Measurements from ENCODE around the gene MLANA. TPM values are rescaled to one million over a fixed set of nuclear protein-coding genes. Genes with fewer than 3 reads are reported as not detected.

MLANA gene
- total and polyA plus RNA-seq, 9 donors = not detected

DNA sequence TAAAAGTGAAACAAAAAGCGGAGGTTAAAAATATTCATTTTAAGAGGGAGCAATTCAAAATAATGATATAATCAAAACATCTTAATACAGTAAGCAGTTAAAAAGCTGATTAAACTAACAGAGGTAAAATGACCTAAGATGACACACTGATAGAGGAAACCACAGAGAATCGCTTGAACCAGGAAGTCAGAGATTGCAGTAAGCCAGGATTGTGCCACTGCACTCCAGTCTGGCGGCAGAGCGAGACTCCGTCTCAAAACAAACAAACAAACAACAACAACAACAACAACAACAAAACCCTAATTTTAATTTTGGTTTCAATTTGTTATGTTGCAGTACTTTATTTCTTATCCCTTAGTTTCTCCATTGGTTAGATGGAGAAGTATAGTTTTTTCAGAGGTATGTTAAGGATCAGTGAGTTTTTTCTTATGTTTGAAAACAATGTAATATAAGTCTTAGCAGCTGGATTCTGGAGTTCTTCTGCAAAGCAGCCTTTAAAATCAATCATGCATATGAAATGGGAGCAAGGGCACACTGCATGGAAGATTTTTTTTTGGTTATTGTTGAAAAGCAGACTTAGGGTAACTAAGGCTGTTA, 58.5 kb downstream of the MLANA start:
- Histone ChIP-seq H3K4me1 (ENCODE audit: insufficient read depth) (peaks cover 2% of the 10 kb centered on the region), H3K9me3 (no peaks in the 10 kb centered on the region), H3K36me3 (no peaks in the 10 kb centered on the region), H3K27me3 (no peaks in the 10 kb centered on the region), H3K27ac (no peak overlapping the region), H3K4me3 (no peak overlapping the region)
- WGBS, 3 donors = 8 to 17% (median 13%) methylated on average over 5 of the region's 5 CpGs
- TF ChIP-seq, protein P1, sequence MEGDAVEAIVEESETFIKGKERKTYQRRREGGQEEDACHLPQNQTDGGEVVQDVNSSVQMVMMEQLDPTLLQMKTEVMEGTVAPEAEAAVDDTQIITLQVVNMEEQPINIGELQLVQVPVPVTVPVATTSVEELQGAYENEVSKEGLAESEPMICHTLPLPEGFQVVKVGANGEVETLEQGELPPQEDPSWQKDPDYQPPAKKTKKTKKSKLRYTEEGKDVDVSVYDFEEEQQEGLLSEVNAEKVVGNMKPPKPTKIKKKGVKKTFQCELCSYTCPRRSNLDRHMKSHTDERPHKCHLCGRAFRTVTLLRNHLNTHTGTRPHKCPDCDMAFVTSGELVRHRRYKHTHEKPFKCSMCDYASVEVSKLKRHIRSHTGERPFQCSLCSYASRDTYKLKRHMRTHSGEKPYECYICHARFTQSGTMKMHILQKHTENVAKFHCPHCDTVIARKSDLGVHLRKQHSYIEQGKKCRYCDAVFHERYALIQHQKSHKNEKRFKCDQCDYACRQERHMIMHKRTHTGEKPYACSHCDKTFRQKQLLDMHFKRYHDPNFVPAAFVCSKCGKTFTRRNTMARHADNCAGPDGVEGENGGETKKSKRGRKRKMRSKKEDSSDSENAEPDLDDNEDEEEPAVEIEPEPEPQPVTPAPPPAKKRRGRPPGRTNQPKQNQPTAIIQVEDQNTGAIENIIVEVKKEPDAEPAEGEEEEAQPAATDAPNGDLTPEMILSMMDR (IDR thresholded peaks at IDR 0.05) = no peak
- TF ChIP-seq EP300 (IDR thresholded peaks at IDR 0.05) = no peak
- TF ChIP-seq POLR2A (IDR thresholded peaks at IDR 0.05) = no peak
- intact Hi-C loops (cut with DNase I) = no loop called here
- DNase-seq = no peak

DNA sequence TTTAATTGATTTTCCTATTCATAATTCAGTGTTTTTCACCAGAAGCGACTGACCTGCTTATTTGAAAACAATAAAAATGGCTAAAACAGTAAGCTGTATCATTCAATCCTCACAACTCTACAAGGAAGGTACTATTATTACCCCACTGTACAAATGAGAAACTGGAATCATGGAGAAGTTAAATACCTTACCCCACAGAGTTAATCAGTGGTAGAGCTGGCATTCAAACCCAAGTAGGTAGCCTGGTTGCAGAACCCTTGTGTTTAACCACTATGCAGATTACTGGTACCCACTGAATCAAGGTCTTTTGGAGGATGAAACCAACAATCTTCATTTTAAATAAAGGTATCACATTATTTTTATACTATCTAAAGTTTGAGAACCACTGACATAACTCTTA, 59.6 kb downstream of the MLANA start:
- H3K27ac ChIP-seq = no peak overlapping the region
- intact Hi-C loops (cut with DNase I) = no loop called here
- H3K27me3 ChIP-seq = no peaks in the 10 kb centered on the region
- H3K4me3 ChIP-seq = no peak overlapping the region
- no peaks in the 10 kb centered on the region for H3K9me3 ChIP-seq
- DNase-seq = no peak
- TF ChIP-seq, protein P1 (IDR thresholded peaks at IDR 0.05) = no peak
- TF ChIP-seq EP300 (IDR thresholded peaks at IDR 0.05) (no peak), POLR2A (IDR thresholded peaks at IDR 0.05) (no peak)
- WGBS, 3 donors = 94 to 98% (median 96%) methylated on average over 1 of the region's 1 CpG
- peaks cover 2% of the 10 kb centered on the region for H3K4me1 ChIP-seq (ENCODE audit: insufficient read depth)
- H3K36me3 ChIP-seq = no peaks in the 10 kb centered on the region

DNA sequence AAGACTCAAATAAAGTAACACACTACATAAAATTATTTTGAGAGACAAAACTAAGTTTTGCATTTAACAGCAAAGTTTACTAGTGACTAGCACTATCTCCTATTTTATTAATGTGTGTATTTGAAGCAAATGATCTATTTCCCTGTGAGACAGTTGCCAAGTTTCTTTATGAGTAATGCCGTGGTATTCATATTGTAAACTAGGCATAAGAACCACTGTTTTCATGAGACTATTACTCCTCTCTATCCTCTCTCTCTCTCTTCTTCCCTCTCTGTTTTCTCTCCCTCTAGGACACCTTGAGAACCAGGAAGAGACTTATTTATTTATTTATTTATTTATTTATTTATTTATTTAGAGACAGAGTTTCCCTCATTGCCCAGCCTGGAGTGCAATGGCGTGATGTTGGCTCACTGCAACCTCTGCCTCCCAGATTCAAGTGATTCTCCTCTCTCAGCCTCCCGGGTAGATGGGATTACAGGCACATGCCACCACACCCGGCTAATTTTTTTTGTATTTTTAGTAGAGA, 61.1 kb downstream of the MLANA start:
- DNase-seq = no peak
- intact Hi-C loops (cut with DNase I) = no loop called here
- Histone ChIP-seq H3K9me3 (no peaks in the 10 kb centered on the region), H3K27me3 (no peaks in the 10 kb centered on the region), H3K4me3 (no peak overlapping the region), H3K4me1 (ENCODE audit: insufficient read depth) (peaks cover 2% of the 10 kb centered on the region), H3K36me3 (no peaks in the 10 kb centered on the region), H3K27ac (no peak overlapping the region)
- TF ChIP-seq, protein P1 (IDR thresholded peaks at IDR 0.05) = no peak
- no peak for TF ChIP-seq EP300 (IDR thresholded peaks at IDR 0.05)
- TF ChIP-seq POLR2A (IDR thresholded peaks at IDR 0.05) = no peak
- WGBS, 3 donors = 77 to 78% (median 78%) methylated on average over 4 of the region's 4 CpGs

DNA sequence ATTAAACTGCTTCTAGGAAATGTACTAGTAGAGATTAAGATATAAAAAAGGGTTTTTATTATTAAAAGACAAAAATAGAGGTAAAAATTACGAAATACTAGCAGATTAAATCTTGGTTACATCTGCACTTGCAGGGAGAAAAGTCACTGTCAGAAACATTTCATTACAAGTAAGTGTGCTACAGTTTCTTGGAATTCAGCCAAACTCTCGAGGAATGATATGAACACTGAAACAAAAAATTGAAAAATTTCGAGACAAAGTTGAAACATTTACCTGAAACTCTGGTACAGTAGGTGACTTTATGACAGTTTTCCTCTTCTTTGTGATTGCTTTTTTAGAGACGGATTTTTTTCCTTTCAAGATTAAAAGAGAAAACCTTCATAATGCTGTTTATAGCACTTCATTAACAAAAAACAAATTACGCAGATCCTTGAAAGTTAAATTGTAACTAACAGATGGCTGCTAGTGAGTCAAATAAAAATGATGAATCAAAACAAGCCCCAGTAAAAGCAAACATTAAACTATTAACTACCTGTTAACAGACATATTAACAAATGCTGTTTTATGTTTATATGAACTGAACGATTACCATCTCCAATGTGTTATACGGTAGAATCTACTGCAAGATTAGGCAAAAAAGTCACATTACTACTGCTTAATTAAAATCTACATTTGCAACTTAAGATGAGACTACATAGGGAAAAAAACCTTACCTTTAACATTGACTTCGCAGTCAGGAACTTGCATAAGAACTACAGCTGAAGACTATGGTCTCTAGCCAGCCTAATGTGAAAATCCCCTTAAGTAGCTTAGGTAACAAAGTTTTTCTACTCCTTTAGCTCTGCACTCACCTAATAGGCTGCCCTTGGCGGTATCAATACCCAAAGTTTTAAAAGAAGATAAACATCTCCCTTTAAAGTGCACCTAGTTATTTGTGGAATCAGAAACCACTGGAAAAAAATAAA, 63.3 kb downstream of the MLANA start:
- intact Hi-C loops (cut with DNase I) = no loop called here
- no peak for TF ChIP-seq EP300 (IDR thresholded peaks at IDR 0.05)
- no peak overlapping the region for H3K4me3 ChIP-seq
- H3K9me3 ChIP-seq = no peaks in the 10 kb centered on the region
- DNase-seq = no peak
- 68 to 79% (median 72%) methylated on average over 9 of the region's 9 CpGs for WGBS, 3 donors
- no peak overlapping the region for H3K27ac ChIP-seq
- no peaks in the 10 kb centered on the region for H3K27me3 ChIP-seq
- H3K4me1 ChIP-seq (ENCODE audit: insufficient read depth) = peaks cover 1% of the 10 kb centered on the region
- H3K36me3 ChIP-seq = no peaks in the 10 kb centered on the region

Measured in ovary (tissue), 9 donors.